GM18870 (cell line): ENCODE measurements around the gene PINK1.
"Not testable (repeated sequence)": the region's sequence is repeated elsewhere in the genome, so short reads cannot be mapped to it uniquely, and the experiment has no call there.

ENCODE experiments used
- ATAC-seq: cut with Tn5 transposase; IDR thresholded peaks from one replicate; pipeline ENCODE4 v1.9.1; 2021; ENCODE audit warnings: moderate library complexity; ENCODE audit not compliant: unreplicated experiment

The PINK1 gene

DNA sequence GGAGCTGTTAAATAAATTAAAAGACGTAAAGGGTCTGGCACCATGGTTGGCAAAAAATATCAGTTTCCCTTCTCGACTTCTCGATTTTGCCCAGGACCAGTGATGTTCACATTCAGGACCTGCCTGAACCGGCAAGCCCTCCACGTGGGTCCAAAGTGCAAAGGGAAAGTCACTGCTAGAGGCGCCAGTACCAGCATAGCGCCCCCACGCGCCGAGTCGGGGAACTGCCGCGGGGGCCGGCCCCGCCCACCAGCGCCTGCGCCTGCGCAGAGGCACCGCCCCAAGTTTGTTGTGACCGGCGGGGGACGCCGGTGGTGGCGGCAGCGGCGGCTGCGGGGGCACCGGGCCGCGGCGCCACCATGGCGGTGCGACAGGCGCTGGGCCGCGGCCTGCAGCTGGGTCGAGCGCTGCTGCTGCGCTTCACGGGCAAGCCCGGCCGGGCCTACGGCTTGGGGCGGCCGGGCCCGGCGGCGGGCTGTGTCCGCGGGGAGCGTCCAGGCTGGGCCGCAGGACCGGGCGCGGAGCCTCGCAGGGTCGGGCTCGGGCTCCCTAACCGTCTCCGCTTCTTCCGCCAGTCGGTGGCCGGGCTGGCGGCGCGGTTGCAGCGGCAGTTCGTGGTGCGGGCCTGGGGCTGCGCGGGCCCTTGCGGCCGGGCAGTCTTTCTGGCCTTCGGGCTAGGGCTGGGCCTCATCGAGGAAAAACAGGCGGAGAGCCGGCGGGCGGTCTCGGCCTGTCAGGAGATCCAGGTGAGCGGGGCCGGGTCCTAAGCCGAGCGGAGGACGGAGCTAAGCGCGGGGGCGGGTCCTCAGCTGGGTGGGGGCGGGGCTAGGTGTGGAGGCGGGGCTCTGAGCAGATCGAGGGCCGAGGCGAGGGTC is at the start of gene PINK1:
PINK1 (plus strand) TSS at position 269 of the 875 bp plus-strand sequence; CDS start at position 360, 91 bp downstream.
- no peak for ATAC-seq

DNA sequence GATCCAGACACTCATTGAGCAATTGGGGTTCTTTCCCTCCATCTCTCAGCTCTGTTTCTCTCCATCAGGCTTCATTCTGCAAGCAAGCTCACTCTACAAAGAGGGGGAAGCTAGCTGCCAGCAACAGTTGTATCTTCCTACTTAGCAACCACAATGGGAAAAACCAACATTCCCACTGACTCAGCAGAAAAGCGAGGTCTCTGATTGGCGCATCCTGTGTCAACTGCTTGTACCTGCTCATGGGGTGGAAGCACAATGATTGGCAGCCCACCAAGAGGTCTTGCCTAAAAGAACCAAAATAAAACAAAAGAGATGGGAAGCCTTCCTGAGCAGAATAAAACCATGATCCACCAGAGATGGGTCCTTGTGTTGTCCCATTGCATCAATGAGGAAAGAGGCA is 48.4 kb upstream of the PINK1 start:
- no peak for ATAC-seq

GRCh38 chr1:20586953-20587660 is 46.2 kb upstream of the PINK1 start:
- no peak for ATAC-seq

- ATAC-seq, result no peak
Observed at GRCh38 chr1:20587661-20588053, 45.6 kb upstream of the PINK1 start.

DNA sequence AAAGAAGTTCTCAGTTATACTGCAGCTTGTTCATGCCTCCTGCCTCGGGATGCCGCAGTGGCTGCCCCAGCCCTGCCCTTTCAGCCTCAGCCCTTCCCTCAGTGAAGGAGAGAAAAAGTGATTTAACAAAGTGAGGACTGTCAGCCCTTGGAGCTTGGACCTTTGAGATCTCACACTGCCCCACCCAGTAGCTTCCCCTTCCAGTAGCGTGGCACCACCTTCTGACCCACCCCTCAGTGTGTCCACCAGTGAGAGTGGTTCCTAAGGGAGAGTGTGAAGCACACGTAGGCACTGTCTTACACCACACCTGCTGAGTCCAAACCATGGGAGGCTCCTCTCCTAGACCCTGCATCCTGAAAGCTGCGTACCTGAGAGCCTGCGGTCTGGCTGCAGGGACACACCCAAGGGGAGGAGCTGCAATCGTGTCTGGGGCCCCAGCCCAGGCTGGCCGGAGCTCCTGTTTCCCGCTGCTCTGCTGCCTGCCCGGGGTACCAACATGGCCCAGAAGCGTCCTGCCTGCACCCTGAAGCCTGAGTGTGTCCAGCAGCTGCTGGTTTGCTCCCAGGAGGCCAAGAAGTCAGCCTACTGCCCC is 44.5 kb upstream of the PINK1 start, which contains the start of gene CDA:
CDA (plus strand) TSS at position 464 of the 592 bp plus-strand sequence; CDS start at position 497, 33 bp downstream.
- ATAC-seq, result no peak

DNA sequence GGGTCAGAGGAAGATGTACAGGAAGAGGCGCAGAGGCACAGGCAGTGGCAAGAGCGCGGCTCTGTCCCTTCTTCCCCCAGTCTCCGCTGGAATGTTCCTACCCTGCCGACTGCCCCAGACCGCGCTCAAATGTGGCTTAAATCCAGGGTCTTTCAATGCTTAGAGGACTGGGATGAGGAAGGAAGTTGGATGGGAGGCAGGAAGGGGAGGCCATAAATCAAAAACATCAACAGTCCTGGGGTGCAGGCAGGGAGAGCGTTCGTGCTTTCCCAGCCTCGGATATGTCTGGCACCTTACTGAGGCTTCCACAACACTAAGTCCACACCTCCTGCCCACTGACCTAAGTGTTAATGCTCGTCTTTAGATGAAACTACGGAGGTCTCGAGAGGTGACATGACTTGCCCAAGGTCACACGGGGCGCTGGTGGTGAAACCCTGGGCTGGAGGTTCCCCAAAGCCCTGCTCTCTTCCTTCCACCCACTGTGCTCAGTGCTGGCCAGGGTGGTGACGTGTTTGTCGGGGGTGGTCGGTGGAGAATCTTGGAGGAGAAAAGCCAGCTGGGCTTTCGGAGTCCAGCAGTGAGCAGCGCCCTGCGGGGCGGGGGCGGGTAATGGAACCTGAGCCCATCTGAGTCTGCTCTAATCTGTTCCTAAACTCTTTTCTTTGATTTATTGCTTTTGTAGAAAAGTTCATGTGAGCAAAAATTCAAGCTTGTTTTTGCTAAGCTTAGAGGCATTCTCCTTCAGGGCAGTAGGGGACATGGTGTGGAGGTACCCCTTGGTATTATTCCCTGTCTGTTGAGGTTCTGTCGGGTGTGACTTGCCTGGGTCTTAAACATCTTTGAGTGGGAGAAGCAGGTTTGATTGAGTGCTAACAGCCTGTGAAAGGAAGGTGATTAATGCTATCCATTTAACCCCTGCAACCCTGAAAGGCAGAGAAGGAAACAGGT is 43.7 kb upstream of the PINK1 start:
- no peak for ATAC-seq

GRCh38 chr1:20590306-20590777 is 42.9 kb upstream of the PINK1 start:
- no peak for ATAC-seq

DNA sequence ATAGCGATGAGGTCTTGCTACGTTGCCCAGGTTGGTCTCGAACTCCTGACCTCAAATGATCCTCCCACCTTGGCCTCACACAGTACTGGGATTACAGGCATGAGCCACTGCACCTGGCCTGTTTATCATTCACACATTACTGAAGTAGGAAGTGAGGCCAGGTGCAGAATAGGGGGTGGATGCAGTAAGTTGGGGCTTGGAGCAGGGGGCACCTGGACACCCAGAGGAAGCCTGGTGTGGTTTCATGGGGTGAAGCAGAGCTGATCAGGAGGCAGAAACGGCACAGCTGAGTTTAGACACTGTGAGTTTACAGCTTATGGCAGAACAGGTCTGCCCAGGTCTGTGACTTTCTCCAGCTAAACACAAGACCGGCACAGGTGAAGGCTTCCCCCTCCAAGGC is 39.5 kb upstream of the PINK1 start:
- no peak for ATAC-seq

DNA sequence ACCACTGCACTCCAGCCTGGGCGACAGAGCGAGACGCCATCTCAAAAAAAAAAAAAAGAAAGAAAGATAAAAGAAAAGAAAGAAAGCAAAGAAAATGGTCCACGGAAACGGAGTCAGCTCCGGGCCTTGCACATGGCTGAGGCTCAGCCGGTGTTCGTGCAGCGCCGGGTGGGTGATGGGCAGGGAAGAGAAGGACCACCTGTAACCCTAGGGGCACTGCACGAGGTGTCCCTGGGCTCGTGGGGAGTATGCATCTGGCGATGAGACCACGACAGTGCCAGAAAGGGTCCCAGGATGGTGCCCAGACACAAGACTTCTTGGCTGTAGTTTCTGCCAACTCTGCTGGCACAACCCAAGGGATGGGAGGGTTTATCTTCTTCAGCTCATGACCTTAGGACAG is 38.5 kb upstream of the PINK1 start:
- no peak for ATAC-seq

DNA sequence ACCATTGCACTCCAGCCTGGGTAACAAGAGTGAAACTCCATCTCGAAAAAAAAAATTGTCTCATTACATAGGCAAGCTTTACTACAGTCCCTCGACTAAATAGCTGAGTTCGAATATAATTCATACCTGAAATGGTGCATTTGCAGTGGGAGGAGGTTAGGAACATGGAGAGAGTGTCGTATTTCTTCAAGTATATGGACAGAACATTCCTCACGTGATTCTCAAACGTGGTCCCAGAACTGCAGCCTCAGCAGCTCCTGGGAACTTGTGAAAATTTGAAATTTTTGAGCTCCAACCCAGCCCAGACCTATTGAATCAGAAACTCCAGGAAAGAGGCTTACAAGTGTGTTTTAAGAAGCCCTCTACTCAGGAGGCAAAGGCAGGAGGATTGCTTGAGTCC is 37.2 kb upstream of the PINK1 start:
- ATAC-seq, result no peak

GRCh38 chr1:20597650-20598049 is 35.6 kb upstream of the PINK1 start:
- no peak for ATAC-seq

DNA sequence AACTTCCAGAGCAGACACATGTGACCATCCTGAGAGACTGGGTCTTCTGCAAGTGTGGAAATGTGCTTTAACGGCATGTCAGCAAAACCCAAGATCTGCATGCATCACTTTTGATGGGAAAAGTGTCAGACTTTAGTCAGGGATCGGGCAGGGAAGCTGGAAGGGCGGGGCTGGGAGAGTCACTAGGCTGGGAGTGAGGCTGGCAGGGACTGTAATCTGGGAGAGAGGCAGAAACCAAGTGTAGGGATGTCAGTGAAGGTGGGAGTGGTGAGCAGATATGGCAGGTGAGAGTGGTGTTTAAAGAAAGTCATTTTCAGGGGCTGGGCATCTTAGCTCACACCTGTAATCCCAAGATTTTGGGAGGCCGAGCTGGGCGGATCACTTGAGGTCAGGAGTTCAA is 33.1 kb upstream of the PINK1 start:
- ATAC-seq, result no peak

DNA sequence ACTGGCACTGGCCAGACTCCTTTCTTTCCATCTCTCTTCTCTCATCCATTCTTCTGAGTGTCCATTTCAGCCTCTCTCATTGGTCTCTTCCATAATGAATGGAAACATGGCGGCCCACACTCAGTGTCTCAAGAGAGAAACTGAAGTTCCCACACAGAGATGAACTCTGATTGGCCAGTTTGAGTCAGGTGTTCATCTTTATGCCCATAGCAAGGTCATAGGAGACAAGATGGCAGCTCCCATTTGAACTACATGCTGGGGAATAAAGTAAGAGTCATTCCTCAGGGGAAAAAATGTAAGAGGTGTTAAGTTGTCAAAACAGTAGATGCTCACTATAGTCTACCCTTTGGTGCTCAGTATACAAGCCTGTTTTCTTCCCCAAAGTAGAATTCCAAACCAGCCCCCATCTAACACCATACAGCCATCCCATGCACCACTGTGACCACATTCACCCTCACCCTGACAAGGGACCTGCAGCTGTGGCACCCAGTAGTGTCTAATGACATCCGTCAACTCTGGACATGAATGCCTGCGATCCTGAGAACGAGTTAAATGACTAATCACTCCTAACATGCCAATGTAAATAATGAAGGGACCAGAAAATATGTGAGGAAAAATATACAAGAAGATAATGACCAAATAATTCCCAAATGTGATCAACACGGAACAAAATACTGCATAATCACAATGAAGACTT is 32.0 kb upstream of the PINK1 start:
- ATAC-seq, result no peak

DNA sequence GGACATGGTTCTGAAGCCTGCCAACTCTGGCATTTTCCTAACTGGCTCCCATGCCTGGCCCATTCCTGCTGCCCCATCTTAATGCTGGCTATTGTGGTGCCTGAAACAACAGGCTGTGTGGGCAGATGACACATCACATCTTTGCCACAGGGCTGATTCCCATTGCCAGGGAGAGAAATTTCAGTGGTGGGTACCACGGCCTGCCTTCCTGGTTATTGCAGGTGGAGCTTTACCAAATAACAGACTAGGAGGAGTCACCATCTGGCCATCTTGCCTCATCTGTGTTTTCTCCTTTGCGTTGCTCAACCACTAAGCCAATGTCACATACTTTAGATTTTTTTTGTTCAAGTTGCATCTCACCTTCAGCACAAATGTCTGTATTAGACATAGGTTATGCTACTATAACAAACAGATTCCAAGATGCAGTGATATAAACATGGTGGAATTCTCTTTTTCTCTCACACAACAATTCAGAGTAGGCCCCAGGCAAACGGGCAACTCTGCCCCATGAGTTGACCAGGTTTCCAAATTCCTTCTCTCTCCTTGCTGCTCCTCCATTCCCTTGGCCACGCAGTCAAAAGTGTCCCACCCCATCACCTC is 30.3 kb upstream of the PINK1 start:
- ATAC-seq, result no peak

DNA sequence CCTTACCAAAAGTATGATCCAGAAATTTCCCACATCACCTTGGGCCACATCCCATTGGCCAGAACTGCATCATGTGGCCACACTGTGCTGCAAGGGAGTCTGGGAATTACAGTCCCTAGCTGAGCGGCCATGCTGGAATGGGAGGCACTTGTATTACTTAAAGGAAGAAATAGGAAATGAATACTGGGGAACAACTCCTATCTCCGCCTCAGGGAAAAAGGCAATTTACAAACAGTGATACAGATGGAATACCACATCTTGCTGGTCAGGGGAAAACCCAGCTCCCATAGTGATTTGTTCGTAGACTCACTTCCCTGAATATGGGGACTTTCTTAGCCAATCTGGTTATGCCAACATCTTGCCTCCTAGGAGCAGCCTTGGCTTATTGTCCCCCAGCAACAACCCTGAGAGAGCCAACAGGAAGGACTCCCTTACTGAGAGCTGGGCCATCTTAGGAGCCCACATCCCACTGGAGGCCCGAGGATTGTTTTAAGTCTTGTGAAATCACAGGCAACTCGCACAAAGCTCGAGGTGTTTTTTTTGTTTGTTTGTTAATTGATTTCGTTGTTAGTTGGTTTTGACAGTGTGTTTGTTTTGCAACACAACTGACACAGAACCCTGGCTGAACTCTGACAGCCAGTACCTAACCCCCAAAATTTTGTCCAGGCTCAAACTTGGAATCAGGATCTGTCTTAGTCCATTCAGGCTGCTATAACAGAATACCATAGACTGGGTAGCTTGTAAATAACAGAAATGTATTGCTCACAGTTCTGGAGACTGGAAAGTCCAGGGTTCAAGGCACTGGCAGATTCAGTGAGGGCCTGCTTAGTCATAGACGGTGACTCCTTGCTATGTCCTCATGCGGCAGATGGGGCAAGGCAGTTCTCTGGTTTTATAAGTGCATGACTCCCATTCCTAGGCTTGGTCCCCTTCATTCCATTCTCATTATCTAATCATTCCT is 29.5 kb upstream of the PINK1 start:
- ATAC-seq, result no peak

DNA sequence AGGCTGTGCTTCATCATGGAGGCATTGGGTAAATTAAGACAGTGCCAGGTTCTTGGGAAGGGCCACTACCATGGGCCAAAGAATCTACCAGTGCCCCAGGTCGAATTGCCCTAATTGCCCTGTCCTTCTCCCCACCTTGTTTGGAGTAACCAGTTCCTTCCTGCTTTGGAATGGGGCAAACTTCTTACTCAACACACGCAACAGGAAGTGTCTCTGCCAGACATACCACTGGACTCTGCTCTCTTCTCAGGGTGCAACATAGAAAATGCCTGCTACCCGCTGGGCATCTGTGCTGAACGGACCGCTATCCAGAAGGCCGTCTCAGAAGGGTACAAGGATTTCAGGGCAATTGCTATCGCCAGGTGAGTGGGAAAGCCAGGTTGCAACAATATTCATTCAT is 28.6 kb upstream of the PINK1 start:
- ATAC-seq, result no peak

DNA sequence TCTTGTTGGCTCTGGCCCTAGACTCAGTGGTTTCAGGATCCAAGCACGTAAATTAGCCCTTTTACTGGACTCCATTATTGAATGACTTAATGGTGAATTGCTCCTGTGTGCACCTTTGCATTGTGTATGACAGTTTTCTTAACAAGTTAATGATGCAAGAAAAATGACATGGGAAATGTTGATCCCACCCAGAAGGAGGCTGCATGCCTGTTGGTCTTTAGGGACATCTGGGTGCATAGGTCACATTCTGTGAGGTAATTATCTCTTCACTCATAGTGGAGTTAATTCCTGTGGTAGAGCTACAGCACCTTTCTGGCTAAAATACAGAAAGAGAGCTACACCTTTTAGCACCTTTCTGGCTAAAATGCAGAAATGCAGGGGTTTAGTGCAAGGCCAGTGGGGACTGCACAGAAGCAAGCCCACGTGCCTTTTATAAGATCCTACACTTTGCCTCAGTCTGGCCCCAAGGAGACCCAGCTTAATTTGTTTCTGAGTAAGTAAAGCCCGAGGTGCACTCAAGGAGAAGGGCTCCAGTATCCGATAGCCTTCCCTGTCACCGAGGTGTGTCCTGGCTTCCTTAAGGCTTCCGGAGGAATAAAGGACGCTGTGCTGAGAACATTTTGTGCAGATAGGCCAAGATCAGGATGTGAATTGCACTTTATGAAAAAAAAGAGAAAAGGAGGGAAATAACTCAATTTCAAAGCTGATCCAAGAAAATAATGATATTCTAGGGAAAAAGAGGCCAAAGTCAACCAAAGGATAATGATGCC is 26.3 kb upstream of the PINK1 start:
- not testable (repeated sequence) for ATAC-seq

DNA sequence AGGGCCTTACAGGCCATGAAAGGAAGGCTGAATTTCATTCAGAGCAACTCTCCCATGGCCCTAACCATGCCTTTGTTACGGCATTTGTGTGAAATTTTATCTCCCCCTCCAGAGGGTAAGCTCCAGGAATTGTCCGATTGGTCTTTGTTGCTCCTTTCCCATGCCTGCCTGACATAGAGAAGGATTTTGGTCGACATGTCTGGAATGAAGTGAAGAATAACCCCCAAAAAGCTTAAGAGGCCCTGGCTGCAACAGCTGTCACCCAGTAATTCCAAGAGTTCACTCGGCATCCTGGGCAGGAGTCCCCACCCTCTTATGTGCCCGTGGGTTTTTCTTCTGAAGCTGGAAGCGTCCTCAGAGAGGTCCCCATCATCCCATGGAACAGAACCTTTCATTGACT is 23.7 kb upstream of the PINK1 start:
- ATAC-seq, result no peak
